GM12872 (cell line): Measurements from ENCODE around the gene IRF9.

ENCODE experiments used
- TF ChIP-seq, protein P1 (sequence below): IDR thresholded peaks from 3 replicates; pipeline ENCODE4 v1.5.1; 2011; ENCODE audit warnings: low read depth, mild to moderate bottlenecking, low read length, moderate library complexity; ENCODE audit not compliant: insufficient read depth

Gene IRF9

DNA sequence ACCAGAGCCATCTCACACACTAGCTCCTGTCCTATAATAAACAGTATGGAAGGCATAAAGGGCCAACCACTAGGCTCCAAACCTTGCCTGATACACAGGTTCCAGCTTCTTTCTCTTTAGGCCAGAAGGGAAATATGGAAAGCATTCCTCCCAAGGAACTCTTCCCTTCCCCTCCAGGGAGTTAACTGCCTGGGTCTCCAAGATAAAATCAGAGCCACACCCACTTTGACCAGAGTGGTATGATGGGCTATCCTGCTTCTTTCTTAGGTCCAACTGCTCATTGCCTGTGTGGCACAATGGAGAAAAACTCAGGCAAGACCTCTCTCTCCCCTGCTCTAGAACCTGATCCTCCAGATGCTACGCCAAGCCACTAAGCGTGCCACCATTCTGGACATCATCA is 46.6 kb downstream of the IRF9 start:
- TF ChIP-seq, protein P1, sequence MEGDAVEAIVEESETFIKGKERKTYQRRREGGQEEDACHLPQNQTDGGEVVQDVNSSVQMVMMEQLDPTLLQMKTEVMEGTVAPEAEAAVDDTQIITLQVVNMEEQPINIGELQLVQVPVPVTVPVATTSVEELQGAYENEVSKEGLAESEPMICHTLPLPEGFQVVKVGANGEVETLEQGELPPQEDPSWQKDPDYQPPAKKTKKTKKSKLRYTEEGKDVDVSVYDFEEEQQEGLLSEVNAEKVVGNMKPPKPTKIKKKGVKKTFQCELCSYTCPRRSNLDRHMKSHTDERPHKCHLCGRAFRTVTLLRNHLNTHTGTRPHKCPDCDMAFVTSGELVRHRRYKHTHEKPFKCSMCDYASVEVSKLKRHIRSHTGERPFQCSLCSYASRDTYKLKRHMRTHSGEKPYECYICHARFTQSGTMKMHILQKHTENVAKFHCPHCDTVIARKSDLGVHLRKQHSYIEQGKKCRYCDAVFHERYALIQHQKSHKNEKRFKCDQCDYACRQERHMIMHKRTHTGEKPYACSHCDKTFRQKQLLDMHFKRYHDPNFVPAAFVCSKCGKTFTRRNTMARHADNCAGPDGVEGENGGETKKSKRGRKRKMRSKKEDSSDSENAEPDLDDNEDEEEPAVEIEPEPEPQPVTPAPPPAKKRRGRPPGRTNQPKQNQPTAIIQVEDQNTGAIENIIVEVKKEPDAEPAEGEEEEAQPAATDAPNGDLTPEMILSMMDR = no peak

DNA sequence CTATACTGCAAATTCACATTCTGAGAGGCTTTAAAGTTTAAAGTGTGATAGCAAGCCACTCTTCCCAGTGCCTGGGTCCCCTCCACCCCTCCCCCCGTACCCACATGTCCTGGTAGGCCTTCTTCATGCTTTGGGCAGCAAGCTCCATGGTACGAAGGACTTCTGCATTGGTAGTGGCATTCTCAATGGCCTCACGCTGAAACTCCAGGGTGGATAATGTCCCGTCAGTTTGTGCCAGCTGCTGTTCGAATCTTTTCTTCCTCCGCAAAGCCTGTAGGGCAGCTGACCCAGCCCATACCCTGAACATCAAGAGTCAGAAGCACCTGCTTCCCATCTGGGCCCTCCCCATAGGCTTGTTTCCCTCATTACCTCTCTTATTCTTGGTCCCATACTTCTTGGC is 50.2 kb downstream of the IRF9 start:
- TF ChIP-seq, protein P1 = no peak

DNA sequence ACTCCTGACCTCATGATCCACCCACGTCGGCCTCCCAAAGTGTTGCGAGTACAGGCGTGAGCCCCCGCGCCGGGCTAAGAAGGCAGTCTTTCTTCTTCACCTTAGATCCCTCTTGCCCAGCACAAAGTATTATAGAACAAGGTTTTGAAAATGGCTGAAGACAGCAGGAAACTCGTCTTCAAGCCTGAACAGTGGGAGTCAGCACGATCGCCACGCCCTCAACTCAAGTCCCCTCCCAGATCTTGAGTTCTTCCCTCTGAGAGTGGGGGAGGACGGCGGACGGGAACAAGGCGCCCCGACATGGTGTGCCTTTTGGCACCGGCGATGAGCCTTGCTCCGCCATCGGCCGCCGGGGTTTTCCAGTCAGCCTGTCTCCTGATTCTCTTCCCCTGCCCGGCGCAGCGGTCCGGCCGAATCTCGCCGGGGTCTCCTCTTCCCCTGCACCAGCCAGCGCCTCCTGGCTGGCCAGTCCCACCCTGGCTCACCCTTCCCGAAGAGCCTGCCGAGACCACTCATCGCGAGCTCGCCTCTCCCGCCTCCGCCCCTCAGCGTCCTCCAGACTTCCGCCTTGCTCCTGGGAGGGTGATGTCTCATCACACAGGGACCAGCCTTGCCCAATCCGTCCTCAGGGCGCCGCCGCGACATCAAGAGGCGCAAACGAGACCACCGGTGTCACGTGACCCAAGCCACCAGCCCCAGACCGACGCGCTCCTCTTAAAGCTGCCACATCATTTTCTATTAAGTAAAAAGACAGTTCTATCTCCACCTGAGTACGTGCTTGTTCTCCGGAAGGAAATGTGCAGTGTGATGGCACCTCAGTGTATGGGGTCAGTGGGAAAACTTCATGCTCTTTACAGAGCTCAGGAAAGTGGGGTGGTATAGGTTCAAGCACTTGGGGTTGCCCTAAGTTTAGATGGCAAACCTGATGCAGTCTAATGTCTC is 52.1 kb downstream of the IRF9 start, which contains the start of gene CHMP4A:
Gene CHMP4A (minus strand): TSS at position 565 of the 942 bp plus-strand sequence. CDS start 49 bp downstream, at position 516.
- TF ChIP-seq, protein P1 = no peak

DNA sequence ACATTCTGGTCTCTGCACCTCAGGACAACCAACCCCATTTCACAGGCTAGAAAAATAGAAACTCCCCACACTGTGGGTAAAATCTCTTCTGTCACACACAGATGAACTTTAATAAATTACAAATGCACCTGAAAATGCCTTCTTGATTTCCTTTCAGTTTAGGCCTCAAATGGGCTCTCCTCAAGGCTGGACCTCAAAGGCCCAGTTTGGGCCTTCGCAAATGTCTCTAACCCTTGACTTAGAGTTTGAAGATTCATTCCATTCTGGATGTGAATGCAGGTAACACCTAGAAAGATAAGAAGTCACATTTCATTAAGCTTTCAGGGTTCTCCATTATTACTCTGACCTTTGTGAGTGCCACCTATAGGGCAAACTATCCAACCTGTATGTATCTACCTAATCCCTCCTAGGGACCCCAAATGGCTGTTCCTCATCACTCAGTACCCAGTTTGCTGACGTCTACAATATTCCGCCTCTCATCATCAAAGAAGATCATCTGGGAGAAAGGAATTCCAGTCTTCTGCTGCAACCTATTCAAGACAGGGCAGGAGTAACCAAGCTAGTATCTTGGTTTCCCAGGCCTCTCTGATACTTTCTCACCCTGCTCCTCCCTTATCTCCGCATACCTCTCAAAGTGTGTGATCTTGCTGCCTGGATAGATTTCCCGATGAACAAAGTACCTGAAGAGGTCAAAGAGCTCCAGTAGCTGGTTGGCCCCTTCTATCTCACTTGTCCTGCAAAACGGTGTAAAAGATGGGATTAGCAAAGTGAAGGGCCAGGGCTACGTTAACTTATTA is 53.0 kb downstream of the IRF9 start:
- TF ChIP-seq, protein P1 = no peak

DNA sequence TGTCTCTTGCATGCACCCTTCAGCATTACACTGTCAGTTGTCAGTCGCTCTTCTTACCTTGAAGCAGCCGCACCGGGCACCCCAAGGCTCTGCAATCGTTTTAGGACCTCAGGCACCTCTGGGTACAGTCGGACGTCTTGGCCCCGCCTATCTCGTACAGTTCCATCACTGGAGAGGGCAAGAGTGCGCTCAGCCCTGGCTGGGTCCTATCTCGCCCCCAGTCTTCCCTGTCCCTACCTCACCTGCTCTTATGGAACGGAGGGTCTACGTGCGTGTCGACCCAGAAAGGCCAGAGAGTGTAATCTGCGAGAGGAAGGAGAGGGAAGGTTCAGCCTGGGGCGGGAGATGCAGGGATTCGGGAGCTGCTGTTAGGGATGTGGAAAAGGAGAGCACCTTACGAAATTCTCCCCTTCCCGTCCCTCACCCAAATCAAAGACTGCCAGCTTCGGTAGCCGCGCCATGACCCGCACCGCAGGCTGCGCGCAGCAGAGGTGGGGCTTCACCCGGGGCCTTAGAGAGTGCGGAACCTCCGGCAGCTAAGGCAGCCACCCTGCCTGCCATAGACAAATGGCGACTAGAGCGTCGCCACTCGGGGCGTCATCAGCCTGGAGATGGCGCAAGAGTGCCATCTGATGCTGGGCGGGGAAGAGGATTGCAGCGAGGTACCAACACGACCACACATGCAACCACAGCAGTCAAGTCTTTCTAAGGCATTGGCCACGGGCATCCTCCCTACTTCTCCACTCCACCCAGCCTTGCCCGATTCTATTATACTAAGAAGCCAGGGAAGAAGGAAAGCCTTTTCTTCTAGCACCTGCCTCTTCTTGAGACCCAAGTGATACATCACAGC is 54.7 kb downstream of the IRF9 start, which contains the start of gene MDP1:
Gene MDP1 (minus strand): TSS at position 572 of the 850 bp plus-strand sequence. CDS start 111 bp downstream, at position 461.
- TF ChIP-seq, protein P1 = peak; percentile 88
